ENCODE measurements around the gene KIF4A.
"Not testable (repeated sequence)": the region's sequence is repeated elsewhere in the genome, so short reads cannot be mapped to it uniquely, and the experiment has no call there.

The KIF4A gene

GRCh38 chrX:70359458-70359857 lies 69.6 kb downstream of the KIF4A start:
- CTCF ChIA-PET = no interaction called here
- TF ChIP-seq CTCF (IDR thresholded peaks at IDR 0.05; ENCODE audit: insufficient read depth, low read length, missing control alignments) = no peak
- no peak for DNase-seq (ENCODE audit: low read depth, low spot score)
- POLR2A ChIA-PET = no interaction called here
- no peak overlapping the region for H3K4me3 ChIP-seq (ENCODE audit: low read depth, low read length)

- ChIA-PET POLR2A (no interaction called here), CTCF (no interaction called here)
- TF ChIP-seq CTCF (IDR thresholded peaks at IDR 0.05; ENCODE audit: insufficient read depth, low read length, missing control alignments) = no peak
- DNase-seq (ENCODE audit: low read depth, low spot score) = no peak
- H3K4me3 ChIP-seq (ENCODE audit: low read depth, low read length) = no peak overlapping the region
Observed at GRCh38 chrX:70360366-70360765, 70.5 kb downstream of the KIF4A start.

GRCh38 chrX:70368731-70369130 lies 78.8 kb downstream of the KIF4A start:
- CTCF ChIA-PET; DNase-seq (ENCODE audit: low read depth, low spot score); POLR2A ChIA-PET; H3K4me3 ChIP-seq (ENCODE audit: low read depth, low read length): not testable (repeated sequence)

- DNase-seq (ENCODE audit: low read depth, low spot score) = no peak
- no peak overlapping the region for H3K4me3 ChIP-seq (ENCODE audit: low read depth, low read length)
- POLR2A ChIA-PET = no interaction called here
- TF ChIP-seq CTCF (IDR thresholded peaks at IDR 0.05; ENCODE audit: insufficient read depth, low read length, missing control alignments) = no peak
- CTCF ChIA-PET = no interaction called here
Observed at GRCh38 chrX:70386235-70386634, 96.3 kb downstream of the KIF4A start.

- no peak for TF ChIP-seq CTCF (IDR thresholded peaks at IDR 0.05; ENCODE audit: insufficient read depth, low read length, missing control alignments)
- CTCF ChIA-PET = no interaction called here
- POLR2A ChIA-PET = no interaction called here
- peak; percentile 14 for DNase-seq (ENCODE audit: low read depth, low spot score)
- no peak overlapping the region for H3K4me3 ChIP-seq (ENCODE audit: low read depth, low read length)
Observed at GRCh38 chrX:70398899-70399298, 109.0 kb downstream of the KIF4A start.

- H3K4me3 ChIP-seq (ENCODE audit: low read depth, low read length); POLR2A ChIA-PET; CTCF ChIA-PET; DNase-seq (ENCODE audit: low read depth, low spot score): not testable (repeated sequence)
Observed at GRCh38 chrX:70400181-70400580, 110.3 kb downstream of the KIF4A start.

- no peak for DNase-seq (ENCODE audit: low read depth, low spot score)
- H3K4me3 ChIP-seq (ENCODE audit: low read depth, low read length) = no peak overlapping the region
- ChIA-PET POLR2A (no interaction called here), CTCF (no interaction called here)
- no peak for TF ChIP-seq CTCF (IDR thresholded peaks at IDR 0.05; ENCODE audit: insufficient read depth, low read length, missing control alignments)
Observed at GRCh38 chrX:70402721-70403120, 112.8 kb downstream of the KIF4A start.

GRCh38 chrX:70405003-70405402 lies 115.1 kb downstream of the KIF4A start:
- no peak for DNase-seq (ENCODE audit: low read depth, low spot score)
- ChIA-PET POLR2A (no interaction called here), CTCF (no interaction called here)
- no peak for TF ChIP-seq CTCF (IDR thresholded peaks at IDR 0.05; ENCODE audit: insufficient read depth, low read length, missing control alignments)
- no peak overlapping the region for H3K4me3 ChIP-seq (ENCODE audit: low read depth, low read length)
